HG03097 (cell line): ENCODE measurements around the gene NME3.

Experiments used
- ATAC-seq: cut with Tn5 transposase; IDR thresholded peaks from one replicate; pipeline ENCODE4 v1.9.1; 2021; ENCODE audit not compliant: unreplicated experiment, low FRiP score

Gene NME3

DNA sequence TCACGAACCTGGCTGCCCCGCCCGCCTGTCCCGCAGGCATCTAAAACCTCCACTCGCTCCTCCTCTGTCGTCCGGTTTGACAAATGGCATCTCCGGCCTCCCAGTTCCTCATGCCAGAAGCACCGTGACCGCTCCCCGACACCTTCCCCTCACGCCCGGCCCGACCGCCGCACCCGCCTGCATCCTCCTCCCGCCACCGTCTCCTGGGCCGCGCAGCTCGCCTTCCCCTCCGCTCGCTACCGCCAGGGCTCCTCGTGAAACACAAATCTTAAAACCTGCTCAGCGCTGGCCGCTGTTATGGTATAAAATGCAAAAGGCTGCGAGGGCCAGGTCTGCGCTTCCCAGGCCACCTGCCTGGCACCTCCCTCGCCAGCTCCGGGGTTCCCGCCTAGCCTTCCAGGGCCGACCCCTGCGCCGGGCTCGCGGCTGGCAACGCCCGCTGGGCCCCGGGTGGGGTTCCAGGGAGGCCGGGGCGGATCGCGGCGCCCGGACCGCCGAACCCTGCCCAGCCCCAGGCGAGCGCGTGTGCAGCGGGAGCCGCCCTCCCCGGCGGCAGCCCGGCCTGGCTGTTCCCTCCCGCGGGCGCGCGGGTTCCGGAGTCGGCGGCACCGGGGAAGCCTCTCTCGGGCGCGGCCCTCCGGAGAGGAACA, 10.5 kb upstream of the NME3 start:
- peak; percentile 12 for ATAC-seq

DNA sequence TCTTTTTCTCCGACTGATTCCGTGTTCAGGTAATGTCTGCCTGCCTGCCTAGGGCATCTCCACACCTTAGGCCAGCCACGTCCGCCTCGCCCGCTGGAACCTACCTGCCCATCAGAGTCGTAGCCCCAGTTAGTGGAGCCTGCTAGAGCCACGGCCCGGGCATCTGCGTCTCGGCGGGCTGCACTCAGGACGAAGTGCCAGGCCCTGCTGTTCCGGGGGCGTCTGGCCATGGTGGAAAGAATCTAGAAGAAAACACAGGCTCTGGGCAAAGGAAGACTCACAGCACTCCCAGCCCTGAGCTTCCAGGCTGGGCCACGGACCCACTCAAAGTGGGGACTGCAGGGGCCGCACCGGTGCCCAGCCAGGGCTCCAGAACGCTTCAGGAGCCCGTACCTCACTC, 9.9 kb upstream of the NME3 start:
- no peak for ATAC-seq

GRCh38 chr16:1780677-1781072, 9.3 kb upstream of the NME3 start:
- ATAC-seq, result no peak

DNA sequence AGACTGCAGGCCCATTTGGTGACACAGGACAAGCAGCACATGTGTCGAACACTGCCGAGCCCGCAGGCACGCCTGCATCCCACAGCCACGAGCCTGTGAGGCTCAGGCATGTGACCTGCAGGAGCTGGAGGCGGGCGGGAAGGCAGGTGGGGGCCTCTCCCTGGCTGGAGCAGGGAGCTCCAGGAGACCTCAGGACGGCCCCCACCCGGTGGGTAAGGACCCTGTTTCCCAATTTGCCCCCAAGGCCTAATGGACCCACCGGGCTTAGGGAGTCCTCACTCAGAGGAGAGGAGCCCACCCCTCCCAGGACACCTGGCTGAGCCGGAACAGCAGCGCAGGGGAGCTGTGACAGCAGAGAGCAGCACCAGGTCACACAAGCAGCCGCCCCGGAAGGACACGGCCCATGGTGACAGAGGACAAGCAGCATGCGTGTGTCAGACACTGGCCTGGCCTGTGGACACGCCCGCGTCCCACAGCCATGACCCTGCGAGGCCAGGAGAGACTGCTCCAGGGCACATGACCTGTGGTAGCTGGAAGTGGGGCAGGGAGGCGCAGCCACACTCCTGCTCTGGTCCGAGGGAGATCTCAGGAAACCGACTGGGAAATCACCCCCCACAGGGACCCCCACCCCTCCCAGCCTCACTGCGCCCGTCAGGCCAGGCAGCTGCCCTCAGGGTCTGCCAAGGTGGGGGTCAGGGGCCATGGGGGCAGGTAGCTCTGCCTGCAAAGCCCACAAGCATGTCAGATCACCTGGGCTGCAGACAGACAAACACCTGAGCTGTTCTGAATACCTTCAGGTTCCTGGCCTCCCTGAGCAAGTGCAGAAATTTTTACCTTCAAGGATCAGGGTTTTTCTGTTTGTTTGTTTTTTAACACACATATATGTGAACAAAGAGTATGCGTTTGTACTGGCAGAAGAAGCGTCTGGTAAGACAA, 8.7 kb upstream of the NME3 start:
- ATAC-seq, result no peak

DNA sequence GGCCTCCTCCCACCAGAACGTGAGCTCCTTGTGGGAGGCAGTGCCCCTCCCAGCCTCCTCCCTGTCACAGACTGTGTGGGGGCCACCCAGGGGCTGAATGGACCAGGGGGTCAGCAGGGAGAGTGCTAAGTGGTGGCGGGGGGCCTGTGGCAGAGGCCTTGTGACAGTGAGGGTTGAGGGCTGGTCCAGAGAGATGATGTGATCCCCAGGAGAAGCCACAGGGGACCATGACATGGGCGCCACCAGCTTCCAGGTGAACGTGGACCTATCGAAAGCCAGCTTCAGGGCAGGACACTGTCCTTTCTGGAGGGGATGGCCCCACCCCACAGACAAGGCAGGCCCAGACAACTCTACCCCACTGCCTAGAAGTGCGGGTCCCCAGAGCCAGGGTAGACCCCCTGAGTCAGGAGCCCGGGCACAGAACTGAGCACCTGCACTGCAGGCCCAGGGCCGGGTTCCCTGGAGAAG, 7.9 kb upstream of the NME3 start:
- no peak for ATAC-seq

DNA sequence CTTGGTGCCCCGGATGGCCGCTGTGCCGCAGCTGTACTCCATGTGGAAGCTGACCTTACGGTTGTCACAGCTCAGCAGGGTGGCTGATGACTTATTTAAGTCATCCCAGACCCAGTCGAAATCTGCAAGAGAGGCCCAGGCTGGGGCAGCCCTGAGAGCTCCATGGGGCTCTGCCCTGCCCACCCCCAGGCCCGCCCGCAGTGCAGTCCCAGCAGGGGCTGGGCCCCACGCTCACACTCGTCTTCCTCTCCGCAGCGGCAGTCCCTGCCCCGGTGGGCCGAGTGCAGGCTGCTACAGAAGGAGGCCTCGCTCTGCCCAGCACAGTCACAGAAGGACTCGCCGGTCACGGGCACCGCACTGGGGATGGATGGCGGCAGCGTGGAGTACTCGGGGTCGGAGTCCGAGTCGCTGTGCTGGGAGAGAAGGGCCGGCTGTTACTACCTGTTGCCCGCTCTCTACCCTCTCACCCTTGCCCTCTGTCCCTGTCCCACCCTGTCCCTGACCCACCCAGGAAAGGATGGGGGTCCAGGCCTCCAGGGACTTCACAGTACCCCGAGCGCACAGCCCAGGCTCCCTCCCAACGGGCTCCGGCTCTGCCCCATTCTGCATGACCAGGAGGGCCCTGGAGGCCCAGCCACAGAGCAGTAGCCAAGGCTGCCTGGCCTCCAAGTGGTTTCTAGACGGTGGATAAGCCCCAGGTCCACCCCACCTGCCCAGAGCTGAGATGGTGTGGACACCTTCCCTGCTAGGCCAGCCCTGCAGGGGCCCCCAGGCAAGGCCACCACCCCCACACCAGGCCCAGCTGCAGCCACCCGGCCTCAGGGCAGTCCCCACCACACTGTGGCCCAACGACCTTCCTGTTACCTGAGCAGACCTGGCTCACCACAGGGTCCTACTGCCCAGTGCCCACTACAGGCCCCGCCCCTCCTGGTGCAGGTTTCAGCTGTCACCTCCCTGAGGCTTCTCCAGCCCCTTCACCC, 7.1 kb upstream of the NME3 start:
- ATAC-seq, result no peak

DNA sequence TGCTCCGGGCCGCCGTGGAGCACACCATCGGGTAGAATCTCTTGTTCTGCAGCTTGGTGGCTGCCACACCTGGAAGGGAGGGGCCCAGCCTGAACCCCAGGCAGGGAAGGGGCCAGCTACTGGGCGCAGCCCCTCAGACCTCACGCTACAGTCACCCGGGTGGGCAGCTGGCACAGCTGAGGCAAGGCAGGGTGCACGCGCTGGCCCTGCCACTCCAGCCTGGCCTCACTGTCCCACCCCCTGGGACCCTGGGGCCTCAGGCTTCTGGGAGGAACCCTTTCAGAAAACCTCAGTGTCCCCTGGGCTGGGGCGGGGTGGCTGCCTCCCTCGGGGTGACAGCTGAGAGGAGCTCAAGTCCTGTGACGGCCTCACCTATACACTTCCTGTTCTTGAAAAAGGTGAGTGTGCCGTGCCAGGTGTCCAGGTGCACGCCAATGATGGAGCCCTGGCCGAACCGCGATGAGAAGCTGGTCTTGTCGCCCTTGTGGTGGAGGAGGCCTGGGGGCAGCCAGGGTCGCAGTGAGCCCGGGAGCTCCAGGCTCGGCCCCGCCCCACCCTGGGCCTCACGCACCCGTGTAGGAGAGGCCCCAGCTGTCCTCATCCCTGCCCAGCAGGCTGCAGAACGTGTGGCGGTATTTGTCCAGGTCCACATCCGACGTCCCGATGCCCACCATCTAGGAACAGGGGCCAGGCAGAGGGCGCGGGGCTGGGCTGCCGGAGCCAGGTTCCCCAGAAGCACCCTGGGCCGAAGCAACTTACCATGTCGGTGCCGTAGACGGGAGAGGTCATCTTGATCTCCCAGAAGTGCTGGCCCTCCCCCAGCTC, 6.2 kb upstream of the NME3 start:
- no peak for ATAC-seq

DNA sequence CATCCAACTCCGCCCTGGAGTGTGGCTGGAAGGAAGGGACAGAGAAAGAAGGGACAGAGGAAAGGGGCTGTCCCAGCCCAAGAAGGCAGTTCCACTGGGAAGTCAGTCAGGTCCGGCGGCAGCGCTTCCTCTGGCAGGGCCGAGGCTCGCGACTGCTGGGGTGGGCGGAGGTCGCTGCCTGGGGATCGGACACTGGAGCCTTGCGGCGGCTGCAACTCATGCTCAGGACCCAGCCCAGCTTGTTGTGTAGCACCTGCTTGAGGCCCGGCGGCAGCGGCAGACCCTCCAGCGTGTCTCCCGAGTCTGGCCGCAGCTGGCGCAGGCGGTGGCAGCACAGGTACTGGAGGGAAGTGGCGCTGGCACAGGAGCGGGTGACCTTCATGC, 5.6 kb upstream of the NME3 start:
- no peak for ATAC-seq

GRCh38 chr16:1776672-1776955, 5.3 kb upstream of the NME3 start:
- ATAC-seq, result no peak

GRCh38 chr16:1775846-1776671, 4.7 kb upstream of the NME3 start:
- no peak for ATAC-seq

GRCh38 chr16:1775006-1775845, 3.9 kb upstream of the NME3 start:
- no peak for ATAC-seq

DNA sequence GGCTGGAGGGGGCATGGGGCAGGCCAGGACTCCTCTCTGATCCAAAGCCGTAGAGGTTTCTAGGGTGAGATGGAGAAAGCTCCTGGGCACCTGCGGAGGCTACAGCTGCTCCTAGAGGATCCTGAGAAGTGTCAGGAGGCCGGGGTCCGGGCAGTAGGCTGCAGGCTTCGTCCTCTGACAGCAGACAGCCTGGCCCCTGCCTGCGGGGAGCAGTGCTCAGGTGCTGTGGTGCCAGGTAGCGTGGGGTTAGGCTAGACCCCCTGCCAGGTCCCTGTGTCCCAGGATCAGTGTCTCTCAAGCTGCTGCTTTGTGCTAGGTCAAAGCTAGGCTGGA, 3.1 kb upstream of the NME3 start:
- no peak for ATAC-seq

DNA sequence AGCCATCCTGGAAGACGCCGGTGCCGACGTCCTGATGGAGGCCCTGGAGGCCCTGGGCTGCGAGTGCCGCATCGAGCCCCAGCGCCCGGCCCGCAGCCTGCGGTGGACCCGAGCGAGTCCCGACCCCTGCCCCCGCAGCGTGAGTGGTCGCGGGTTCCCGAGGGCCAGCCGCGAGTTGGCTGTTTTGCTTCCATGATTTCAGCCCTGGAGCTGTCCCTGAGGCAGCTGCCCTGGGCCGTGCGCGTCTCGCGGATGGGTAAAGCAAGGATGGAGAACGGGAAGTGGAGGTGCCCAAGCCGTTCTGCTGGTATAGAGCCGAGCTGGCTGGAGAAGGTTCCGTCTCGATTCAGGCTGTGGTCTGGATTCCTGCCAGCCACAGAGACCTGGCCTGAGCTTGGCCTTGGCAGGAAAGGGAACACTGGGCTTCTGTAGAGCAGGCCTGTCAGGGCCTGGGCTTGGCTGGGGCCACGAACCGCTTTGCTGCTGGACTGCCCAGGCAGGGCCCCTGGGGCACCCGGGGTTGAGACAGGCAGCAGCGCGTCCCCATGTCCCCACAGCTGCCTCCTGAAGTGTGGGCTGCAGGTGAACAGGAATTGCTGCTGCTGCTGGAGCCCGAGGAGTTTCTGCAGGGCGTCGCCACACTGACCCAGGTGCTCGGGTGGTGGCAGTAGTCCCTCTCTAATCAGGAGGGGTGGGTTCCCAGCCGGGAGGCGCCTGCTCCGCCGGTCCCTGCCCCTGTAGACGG, 2.5 kb upstream of the NME3 start:
- peak; percentile 15 for ATAC-seq

GRCh38 chr16:1772908-1773702, 1.8 kb upstream of the NME3 start, which contains the start of gene MRPS34:
TSS of gene MRPS34 (minus strand) at chr16:1773134. CDS start at chr16:1773119, 15 bp downstream.
- peak; percentile 46 for ATAC-seq

GRCh38 chr16:1772362-1772907, 1.1 kb upstream of the NME3 start, which contains the start of gene EME2:
TSS of gene EME2 (plus strand) at chr16:1772810. CDS start at chr16:1773228, 418 bp downstream.
- ATAC-seq, result no peak

DNA sequence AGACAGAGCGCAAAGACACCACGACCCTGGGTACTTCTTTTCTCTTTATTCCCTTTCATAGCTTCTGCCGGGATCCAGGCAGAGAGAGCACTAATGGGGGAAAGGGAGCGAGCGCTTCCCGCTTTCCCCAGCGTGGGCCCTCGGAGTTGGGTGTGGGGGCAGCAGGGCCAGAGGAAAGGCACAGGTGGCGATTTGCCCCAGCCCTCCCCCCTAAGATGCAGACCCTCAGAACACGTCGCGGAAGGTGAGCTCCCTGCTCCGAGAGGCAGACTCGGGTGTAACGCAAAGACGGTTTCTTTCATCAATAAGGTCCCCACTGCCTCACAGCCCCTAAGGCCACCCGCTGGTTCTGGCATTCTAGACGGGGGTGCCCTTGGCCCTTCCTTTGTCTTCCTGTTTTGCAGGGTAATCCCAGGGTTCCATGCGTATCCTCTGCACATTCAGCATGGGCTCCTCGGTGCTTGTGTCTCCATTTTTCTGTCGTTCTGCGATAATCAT, 570 bp upstream of the NME3 start:
- ATAC-seq, result no peak
